ENCODE results near the gene HOXC9.

- TF ChIP-seq, protein P1, sequence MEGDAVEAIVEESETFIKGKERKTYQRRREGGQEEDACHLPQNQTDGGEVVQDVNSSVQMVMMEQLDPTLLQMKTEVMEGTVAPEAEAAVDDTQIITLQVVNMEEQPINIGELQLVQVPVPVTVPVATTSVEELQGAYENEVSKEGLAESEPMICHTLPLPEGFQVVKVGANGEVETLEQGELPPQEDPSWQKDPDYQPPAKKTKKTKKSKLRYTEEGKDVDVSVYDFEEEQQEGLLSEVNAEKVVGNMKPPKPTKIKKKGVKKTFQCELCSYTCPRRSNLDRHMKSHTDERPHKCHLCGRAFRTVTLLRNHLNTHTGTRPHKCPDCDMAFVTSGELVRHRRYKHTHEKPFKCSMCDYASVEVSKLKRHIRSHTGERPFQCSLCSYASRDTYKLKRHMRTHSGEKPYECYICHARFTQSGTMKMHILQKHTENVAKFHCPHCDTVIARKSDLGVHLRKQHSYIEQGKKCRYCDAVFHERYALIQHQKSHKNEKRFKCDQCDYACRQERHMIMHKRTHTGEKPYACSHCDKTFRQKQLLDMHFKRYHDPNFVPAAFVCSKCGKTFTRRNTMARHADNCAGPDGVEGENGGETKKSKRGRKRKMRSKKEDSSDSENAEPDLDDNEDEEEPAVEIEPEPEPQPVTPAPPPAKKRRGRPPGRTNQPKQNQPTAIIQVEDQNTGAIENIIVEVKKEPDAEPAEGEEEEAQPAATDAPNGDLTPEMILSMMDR (IDR thresholded peaks at IDR 0.05; ENCODE audit: low read depth, low read length) = no peak
- no peak for TF ChIP-seq MAX (IDR thresholded peaks at IDR 0.05; ENCODE audit: low read depth, low read length)
Measured at GRCh38 chr12:54012631-54013409, 12.9 kb downstream of the HOXC9 start.
